Activated T-cell treated with anti-CD3 and anti-CD28 coated beads, Interleukin-2, amount 50 U/mL, for 1 hour (primary cell): Measurements from ENCODE around the gene ABTB1.
"Not testable (repeated sequence)": the region's sequence is repeated elsewhere in the genome, so short reads cannot be mapped to it uniquely, and the experiment has no call there.

Experiments
- DNase-seq: peaks from one replicate; pipeline ENCODE4 v3.0.0-alpha.2; 2020

The ABTB1 gene

GRCh38 chr3:127673191-127674100, 694 bp downstream of the ABTB1 start:
- no peak for DNase-seq

DNA sequence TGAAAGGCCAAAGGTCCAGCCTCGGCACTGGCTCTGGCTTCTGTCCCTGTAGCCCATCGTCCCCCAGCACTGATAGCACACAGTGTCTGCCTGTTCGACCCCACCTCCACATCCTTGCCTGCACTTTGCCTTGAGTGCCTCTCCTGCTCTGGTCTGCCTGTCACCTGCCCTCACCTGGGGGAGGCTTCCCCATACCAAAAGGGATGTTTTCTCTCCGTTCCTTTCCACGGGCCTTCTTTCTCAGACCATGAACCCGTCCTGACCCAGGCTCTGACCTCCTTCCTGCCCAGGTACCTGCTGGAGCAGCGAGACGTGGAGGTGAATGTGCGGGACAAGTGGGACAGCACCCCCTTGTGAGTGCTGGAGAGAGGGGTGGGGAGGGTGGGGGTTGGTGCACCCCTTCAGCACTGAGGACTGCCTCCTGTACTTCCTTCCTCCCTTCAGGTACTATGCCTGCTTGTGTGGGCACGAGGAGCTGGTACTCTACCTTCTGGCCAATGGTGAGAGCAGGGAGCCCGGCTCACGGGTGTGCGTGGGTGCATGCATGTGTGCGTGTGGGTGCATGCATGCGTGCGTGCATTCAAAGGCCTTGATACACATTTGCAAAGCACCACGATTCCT, 1.5 kb downstream of the ABTB1 start:
- DNase-seq, result no peak

DNA sequence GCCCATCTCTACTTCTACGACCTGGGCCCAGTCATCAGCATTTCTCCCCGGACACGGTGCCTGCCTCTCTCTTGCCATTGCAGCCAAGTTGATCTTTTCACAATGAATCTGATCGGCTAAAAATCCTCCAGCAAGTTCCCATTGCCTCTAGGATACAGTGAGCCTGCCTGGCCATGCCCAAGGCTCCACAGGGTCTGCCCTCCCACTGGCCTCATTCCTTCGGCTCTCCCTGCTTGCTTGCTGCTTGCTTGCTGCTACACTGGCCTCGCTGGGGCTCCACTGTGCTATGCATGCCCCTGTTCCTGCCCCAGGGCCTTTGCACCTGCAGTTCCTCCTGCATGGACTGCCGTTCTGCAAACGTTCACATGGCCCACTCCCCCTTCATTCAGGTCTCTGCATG, 2.0 kb downstream of the ABTB1 start:
- DNase-seq, result no peak

- DNase-seq, result no peak
Observed at GRCh38 chr3:127675651-127676391, 3.1 kb downstream of the ABTB1 start.

- no peak for DNase-seq
Observed at GRCh38 chr3:127676456-127676855, 3.7 kb downstream of the ABTB1 start.

GRCh38 chr3:127676921-127677351, 4.2 kb downstream of the ABTB1 start:
- peak; percentile 15 for DNase-seq

- peak; percentile 6 for DNase-seq
Observed at GRCh38 chr3:127677541-127678314, 5.0 kb downstream of the ABTB1 start.

DNA sequence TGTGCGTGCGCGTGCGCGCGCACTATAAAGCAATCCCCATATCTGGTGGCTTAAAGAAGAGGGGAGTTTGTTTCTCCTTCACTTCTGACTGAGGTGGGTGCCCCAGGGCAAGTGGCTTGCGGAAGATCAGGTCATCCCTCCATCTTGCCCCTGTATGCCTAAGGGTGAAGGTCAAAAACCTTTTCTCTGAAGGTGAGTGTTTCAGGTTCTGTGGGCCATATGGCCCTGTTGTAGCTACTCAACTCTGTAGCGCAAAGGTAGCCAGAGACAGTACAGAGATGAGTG, 5.5 kb downstream of the ABTB1 start:
- no peak for DNase-seq

- peak; percentile 13 for DNase-seq
Observed at GRCh38 chr3:127678611-127679533, 6.1 kb downstream of the ABTB1 start.

DNA sequence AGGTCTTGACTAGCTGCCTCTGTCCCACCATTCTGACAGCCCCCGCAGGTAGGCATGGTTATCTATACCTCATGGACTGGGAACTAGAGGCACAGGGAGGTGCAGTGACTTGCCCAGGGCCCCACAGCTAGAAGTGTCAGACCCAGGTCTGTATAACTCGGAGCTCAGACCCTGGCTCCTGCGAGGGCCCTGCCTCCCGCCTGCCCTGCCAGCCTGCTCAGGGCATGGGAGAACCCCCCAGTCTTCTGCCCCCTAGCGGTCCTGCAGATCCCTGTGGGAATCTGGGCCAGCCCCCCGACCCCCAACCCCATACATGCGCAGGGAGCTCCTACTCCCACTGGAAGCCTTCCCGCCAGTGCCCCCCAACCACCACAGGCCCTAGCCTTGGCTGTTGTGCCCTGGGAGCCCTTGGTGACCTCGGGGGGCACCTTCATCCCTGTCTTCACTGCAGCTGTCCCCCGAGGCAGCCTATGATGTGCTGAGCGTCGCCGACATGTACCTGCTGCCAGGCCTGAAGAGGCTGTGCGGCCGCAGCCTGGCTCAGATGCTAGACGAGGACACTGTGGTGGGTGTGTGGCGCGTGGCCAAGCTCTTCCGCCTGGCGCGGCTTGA, 6.9 kb downstream of the ABTB1 start:
- DNase-seq, result peak; percentile 11

DNA sequence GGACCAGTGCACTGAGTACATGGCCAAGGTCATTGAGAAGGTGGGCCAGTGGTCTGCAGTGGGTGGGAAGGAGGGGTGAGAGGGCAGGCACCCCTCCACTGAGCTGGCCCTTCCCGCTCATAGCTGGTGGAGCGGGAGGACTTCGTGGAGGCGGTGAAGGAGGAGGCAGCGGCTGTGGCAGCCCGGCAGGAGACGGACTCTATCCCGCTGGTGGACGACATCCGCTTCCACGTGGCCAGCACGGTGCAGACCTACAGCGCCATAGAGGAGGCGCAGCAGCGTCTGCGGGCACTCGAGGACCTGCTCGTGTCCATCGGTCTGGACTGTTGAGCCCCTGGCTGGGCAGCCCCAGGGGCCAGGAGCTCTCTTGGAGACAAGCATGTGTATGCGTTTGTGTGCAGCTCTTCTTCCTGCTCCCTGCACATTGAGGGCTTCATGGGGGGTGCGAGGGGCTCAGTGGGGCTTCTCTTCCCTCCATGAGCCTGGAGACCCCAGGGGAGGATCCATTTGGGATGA, 7.5 kb downstream of the ABTB1 start:
- DNase-seq, result peak; percentile 16

DNA sequence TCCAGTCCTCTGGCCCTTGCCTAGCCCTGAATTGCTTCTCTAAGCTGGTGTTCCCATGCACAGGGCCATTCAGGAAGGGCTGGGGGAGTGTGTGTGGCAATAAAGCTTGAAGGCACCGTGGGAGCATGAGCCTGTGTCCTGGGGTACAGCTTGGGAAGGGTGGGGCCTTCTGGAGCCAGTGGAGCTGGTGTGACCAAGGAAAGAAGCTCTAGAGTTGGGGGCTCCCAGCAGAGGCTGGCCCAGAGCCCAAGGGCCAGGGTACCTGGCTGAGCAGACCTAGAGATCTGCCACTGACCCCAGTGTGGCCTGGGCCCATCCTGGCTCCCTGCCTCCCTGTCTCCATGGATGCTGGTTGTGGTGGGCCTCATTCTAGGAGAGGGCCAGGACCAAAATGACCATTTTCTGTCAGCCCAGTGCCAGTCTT, 8.1 kb downstream of the ABTB1 start:
- DNase-seq, result peak; percentile 15

DNA sequence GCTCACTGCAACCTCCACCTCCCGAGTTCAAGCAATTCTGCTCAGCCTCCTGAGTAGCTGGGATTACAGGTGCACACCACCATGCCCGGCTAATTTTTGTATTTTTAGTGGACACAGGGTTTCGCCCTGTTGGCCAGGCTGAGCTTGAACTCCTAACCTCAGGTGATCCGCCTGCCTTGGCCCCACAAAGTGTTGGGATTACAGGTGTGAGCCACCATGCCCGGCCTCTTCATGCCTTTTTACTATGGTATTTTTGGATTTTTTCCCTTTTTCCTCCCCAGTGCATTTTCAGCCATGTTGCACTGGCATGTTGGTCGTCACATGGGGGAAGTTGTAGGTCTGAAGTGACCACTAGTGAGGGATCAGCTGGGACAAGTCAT, 9.4 kb downstream of the ABTB1 start:
- DNase-seq, result not testable (repeated sequence)

GRCh38 chr3:127682561-127682960, 9.8 kb downstream of the ABTB1 start:
- DNase-seq, result peak; percentile 9

DNA sequence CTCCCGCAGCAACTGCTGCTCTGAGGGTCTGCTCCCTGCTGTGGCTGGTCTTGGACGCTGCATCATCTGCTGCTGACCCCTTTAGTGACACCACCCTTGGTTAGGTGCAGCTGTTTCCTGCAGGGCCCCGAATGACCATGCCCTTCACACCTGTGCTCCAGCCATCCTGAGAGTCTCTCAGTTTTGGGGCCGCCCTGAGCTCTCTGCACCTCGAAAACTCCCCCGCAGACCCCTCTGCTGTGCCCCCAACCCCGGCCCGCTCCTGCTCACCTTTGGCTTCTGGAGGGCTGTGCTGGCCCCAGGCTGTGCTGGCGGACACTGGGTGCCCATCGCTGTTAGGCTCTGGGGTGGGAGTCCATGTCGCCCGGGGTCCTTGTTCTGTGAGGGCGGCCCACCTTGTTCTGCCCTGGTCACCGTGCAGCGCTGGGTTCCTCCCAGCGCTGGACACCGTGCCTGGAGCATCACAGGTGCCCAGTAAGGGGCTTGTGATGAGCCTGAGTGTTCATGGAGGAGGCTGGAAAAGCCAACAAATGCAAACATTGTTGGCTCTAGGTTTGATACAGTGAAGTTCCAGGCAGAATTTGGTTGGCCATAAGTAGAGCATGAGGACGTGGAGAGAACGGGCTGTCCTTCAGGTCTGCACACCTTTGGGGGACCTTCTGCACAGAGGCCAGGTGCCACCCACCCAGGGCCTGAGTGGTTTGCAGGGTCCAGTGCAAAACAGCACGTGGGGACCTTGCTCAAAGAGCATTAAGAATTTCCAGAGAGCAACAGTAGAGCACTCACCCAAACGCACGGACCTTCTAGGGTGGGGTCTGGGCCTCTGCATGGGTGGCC, 12.3 kb downstream of the ABTB1 start:
- DNase-seq, result peak; percentile 15

DNA sequence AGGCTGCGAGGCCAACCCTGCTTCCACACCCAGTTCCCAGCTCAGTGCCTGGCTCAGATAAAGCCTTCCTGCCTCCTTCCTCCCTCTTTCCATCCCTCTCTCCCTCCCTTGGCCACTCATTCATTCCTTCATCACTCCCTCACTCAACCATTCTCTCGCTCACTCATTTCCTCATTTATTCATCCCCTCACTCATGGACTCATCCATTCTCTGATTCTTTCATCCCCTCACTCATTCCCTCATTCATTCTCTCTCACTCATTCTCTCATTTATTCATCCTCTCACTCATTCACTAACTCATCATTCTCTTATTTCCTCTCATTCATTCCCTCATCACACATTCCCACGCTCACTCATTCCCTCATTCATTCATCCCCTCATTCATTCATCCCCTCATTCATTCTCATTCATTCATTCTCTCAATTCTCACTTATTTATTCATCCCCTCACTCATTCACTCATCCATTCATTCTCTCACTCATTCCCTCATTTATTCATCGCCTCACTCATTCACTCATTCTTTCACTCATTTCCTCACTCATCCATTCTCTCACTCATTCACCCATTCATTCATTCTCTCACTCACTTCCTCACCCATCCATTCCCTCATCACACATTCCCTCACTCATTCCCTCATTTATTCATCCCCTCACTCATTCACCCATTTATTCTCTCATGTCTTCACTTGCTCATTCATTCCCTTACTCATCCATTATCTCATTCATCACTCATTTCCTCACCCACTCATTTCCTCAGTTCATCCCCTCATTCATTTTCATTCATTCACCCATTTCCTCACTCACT, 13.2 kb downstream of the ABTB1 start:
- DNase-seq, result no peak

DNA sequence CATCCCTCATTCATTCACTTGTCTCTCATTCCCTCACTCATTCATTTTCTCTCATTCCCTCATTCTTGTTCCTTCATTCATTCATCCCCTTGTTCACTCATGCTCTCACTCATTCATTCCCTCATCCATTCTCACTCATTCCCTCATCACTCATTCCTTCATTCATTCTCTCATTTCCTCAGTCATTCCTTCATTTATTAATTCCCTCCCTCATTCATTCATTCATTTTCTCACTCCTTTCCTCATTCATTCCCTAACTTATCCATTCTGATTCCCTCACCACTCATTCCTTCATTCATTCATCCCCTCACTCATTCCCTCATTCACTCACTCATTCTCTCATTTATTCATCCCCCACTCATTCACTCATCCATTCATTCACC, 13.8 kb downstream of the ABTB1 start:
- DNase-seq, result no peak

DNA sequence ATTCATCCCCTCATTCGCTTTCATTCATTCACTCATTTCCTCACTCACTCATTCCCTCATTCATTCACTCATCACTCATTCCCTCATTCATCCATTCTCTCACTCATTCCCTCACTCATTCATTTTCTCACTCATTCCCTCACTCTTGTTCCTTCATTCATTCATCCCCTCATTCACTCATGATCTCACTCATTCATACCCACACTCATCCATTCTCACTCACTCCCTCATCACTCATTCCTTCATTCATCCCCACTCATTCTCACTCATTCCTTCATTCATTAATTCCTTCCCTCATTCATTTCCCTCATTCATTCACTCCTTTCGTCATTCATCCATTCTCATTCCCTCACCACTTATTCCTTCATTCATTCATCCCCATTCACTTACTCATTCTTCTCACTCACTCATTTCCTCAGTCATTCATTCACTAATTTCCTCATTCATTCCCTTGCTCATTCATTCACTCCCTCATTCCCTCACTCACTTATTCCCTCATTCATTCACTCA, 14.5 kb downstream of the ABTB1 start:
- DNase-seq, result no peak

DNA sequence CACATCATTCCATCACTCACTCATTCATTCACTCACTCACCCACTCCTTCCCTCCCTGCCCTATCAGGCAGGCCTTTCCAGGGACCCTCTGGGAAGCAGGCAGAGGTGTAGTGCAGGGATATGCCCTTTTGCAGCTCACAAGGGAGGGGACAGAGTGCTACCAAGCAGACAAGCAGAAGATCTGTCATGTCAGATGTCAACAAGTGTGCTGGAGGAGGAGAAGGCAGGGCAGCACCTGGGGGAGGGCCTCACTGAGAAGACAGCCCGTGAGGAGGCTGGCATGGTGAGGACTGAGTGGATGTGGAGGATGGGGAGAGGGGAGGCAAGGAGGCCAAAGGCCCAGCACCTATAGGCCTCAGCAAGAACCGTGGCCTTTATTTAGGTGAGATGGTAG, 15.3 kb downstream of the ABTB1 start:
- DNase-seq, result peak; percentile 5
